ENCODE data around the gene JAZF1.

The JAZF1 gene

DNA sequence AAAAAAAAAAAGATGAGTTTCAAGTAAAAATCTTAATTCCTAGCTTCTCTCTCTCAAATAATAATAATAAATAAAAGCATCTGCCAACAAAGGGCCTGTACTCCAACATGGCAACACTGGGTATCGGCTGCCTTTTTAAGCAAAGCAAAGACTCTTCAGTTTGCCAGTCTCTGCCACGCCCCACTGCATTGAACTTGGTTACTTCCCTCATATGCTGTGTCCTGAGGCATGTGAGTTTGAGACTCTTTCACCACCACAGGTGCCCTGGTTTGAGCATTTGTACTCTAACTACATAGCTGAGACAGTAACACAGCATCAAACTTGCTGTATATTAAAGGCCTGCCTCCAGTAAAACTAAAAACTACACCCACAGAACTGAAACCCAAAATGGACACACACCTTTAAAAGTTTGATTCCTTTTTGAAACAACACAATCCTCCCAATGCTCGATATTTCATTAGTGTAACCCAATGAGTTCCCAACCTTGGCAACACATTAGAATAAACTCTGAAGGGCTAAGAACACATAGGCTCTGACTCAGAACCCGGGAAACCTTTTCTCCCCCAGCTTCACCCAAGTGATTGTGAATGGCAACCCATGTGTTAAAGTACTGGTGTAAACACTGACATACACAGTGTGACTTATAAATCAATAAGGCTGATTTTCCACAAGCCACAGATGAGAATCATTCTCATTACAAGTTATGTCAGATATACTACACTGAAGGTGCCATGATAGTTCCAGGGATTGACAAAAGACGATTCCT lies 12.0 kb downstream of the JAZF1 start:
- TF ChIP-seq TAF1 (IDR thresholded peaks at IDR 0.05; ENCODE audit: borderline replicate concordance, insufficient read depth, low read length) (no peak), SIN3A (IDR thresholded peaks at IDR 0.05; ENCODE audit: borderline replicate concordance, insufficient read depth, low read length) (no peak), FOXP2 (optimal IDR thresholded peaks at IDR 0.05; ENCODE audit: borderline replicate concordance, extremely low read depth, extremely low read length, insufficient read depth) (no peak), POLR2AphosphoS5 (IDR thresholded peaks at IDR 0.05; ENCODE audit: low read depth, low read length) (no peak)
- TF ChIP-seq, protein P1, sequence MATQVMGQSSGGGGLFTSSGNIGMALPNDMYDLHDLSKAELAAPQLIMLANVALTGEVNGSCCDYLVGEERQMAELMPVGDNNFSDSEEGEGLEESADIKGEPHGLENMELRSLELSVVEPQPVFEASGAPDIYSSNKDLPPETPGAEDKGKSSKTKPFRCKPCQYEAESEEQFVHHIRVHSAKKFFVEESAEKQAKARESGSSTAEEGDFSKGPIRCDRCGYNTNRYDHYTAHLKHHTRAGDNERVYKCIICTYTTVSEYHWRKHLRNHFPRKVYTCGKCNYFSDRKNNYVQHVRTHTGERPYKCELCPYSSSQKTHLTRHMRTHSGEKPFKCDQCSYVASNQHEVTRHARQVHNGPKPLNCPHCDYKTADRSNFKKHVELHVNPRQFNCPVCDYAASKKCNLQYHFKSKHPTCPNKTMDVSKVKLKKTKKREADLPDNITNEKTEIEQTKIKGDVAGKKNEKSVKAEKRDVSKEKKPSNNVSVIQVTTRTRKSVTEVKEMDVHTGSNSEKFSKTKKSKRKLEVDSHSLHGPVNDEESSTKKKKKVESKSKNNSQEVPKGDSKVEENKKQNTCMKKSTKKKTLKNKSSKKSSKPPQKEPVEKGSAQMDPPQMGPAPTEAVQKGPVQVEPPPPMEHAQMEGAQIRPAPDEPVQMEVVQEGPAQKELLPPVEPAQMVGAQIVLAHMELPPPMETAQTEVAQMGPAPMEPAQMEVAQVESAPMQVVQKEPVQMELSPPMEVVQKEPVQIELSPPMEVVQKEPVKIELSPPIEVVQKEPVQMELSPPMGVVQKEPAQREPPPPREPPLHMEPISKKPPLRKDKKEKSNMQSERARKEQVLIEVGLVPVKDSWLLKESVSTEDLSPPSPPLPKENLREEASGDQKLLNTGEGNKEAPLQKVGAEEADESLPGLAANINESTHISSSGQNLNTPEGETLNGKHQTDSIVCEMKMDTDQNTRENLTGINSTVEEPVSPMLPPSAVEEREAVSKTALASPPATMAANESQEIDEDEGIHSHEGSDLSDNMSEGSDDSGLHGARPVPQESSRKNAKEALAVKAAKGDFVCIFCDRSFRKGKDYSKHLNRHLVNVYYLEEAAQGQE (IDR thresholded peaks at IDR 0.05; ENCODE audit: insufficient read depth in 1 of 2, low read depth in 2 of 2, low read length in 2 of 2) = no peak

- TF ChIP-seq FOXP2 (optimal IDR thresholded peaks at IDR 0.05; ENCODE audit: borderline replicate concordance, extremely low read depth, extremely low read length, insufficient read depth) (no peak), POLR2AphosphoS5 (IDR thresholded peaks at IDR 0.05; ENCODE audit: low read depth, low read length) (no peak), SIN3A (IDR thresholded peaks at IDR 0.05; ENCODE audit: borderline replicate concordance, insufficient read depth, low read length) (no peak), TAF1 (IDR thresholded peaks at IDR 0.05; ENCODE audit: borderline replicate concordance, insufficient read depth, low read length) (no peak)
- TF ChIP-seq, protein P1 (IDR thresholded peaks at IDR 0.05; ENCODE audit: insufficient read depth in 1 of 2, low read depth in 2 of 2, low read length in 2 of 2) = no peak
Observed at GRCh38 chr7:28166982-28167715, 13.4 kb downstream of the JAZF1 start.

GRCh38 chr7:28165961-28166955 lies 14.3 kb downstream of the JAZF1 start:
- TF ChIP-seq FOXP2 (optimal IDR thresholded peaks at IDR 0.05; ENCODE audit: borderline replicate concordance, extremely low read depth, extremely low read length, insufficient read depth) (no peak), SIN3A (IDR thresholded peaks at IDR 0.05; ENCODE audit: borderline replicate concordance, insufficient read depth, low read length) (no peak), TAF1 (IDR thresholded peaks at IDR 0.05; ENCODE audit: borderline replicate concordance, insufficient read depth, low read length) (no peak), POLR2AphosphoS5 (IDR thresholded peaks at IDR 0.05; ENCODE audit: low read depth, low read length) (no peak)
- TF ChIP-seq, protein P1 (IDR thresholded peaks at IDR 0.05; ENCODE audit: insufficient read depth in 1 of 2, low read depth in 2 of 2, low read length in 2 of 2) = no peak

DNA sequence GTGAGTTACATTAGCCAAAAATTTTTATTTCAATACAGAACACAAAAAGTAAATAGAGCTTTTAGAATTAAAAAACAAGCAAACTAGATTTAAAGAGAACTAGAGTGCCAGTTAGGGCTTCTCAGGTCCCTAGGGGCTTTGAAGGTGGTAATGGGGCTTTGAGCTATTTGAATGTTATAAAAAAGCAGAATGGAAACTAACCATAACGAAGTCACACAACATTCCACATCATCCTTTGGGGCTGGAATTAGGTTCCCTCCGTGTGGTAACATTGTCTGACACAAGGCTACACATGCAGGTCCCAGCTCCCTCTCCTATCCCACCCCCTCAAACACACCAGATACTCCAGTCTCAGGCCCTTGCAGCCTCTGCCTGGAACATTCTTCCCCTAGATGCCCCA lies 15.3 kb downstream of the JAZF1 start:
- TF ChIP-seq, protein P1 (IDR thresholded peaks at IDR 0.05; ENCODE audit: insufficient read depth in 1 of 2, low read depth in 2 of 2, low read length in 2 of 2) = no peak
- TF ChIP-seq FOXP2 (optimal IDR thresholded peaks at IDR 0.05; ENCODE audit: borderline replicate concordance, extremely low read depth, extremely low read length, insufficient read depth) (no peak), TAF1 (IDR thresholded peaks at IDR 0.05; ENCODE audit: borderline replicate concordance, insufficient read depth, low read length) (no peak), POLR2AphosphoS5 (IDR thresholded peaks at IDR 0.05; ENCODE audit: low read depth, low read length) (no peak), SIN3A (IDR thresholded peaks at IDR 0.05; ENCODE audit: borderline replicate concordance, insufficient read depth, low read length) (no peak)
